ENCODE data around the gene ABHD17A. TPM values are rescaled to one million over a fixed set of nuclear protein-coding genes. Genes with fewer than 3 reads are reported as not detected.

Gene ABHD17A
- total RNA-seq, 1 experiment from 2014 or later = 47.5 TPM

DNA sequence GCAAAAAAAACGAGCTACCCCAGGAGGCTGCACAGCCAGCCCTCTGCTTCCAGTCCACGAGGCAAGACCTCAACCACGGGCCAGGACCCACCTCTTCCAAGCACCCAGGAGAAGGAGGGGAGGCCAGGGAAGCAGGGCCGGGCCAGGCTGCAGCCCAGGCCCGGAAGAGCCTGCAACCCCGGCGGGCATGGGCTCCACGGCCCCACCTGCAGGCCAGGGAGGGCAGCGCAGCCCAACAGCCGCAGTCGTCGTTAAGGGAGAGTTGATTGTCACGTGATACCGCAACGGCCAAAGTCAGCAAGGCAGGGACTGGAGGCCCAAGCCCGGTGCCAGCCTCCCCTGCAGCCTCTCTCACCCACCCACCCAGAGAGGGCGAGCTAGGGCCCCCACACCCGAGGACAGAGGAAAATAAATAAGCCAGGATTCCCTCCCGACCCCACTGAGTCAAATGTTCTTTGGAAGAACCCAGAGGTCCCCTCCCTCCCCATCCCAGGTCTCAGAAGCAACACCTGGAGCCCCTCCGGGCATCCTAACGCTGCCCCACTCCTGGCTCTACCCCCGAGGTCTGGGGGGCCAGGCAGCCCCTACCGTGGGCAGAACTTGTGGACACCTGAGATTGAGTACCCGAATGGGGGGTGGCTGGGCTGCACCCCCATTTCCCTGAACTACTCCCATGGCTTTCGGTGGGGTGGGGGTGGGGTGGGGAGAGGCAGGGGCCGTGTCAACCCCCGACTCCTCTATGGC lies 31.8 kb downstream of the ABHD17A start:
- Histone ChIP-seq H3K9me3 (ENCODE audit: control insufficient read depth, low read depth, low read length) (no peaks in the 10 kb centered on the region), H3K4ac (ENCODE audit: low read depth, low read length) (no peak overlapping the region), H4K20me1 (ENCODE audit: control insufficient read depth, insufficient read depth, insufficient read length) (no peaks in the 10 kb centered on the region), H3K14ac (ENCODE audit: insufficient read depth, low read length) (no peak overlapping the region), H3K79me2 (ENCODE audit: insufficient read depth, low read length) (peaks cover 8% of the 10 kb centered on the region; the same call in 1 of the 2 replicates), H4K8ac (replicated peaks; ENCODE audit: insufficient read length, low read depth, low read length) (no peak overlapping the region), H2BK15ac (ENCODE audit: low read depth, low read length) (no peak overlapping the region), H3K27ac (ENCODE audit: insufficient read length, low read depth, low read length) (no peak overlapping the region), H2AK5ac (ENCODE audit: insufficient read length, low read length) (no peak overlapping the region), H3K9ac (ENCODE audit: extremely low read depth, insufficient read length, low read length) (no peak overlapping the region), H3T11ph (ENCODE audit: low read length) (no peak overlapping the region), H3K4me2 (ENCODE audit: insufficient read depth, insufficient read length, low read length) (no peak overlapping the region), H2BK20ac (ENCODE audit: low read depth, low read length, poor library complexity, severe bottlenecking) (no peak overlapping the region), H3K23ac (ENCODE audit: insufficient read length, low read depth, low read length) (no peak overlapping the region), H3K18ac (ENCODE audit: insufficient read length, low read depth, low read length) (no peak overlapping the region), H3K27me3 (ENCODE audit: insufficient read depth, low read length) (no peaks in the 10 kb centered on the region), H4K5ac (ENCODE audit: insufficient read length, low read depth, low read length) (no peak overlapping the region), H3K4me1 (ENCODE audit: insufficient read depth, low read length) (peaks cover 7% of the 10 kb centered on the region; the same call in 1 of the 2 replicates), H3K56ac (ENCODE audit: insufficient read length, low read depth, low read length) (no peak overlapping the region), H3K79me1 (ENCODE audit: insufficient read depth, low read depth, low read length, poor library complexity, severe bottlenecking) (peaks cover 11% of the 10 kb centered on the region), H3K23me2 (ENCODE audit: insufficient read length, low read depth, low read length, poor library complexity, severe bottlenecking) (peaks cover 6% of the 10 kb centered on the region), H2BK120ac (ENCODE audit: low read depth, low read length, poor library complexity, severe bottlenecking) (no peak overlapping the region), H2AFZ (ENCODE audit: low read length) (no peak overlapping the region), H4K91ac (ENCODE audit: insufficient read length, low read depth, low read length) (no peak overlapping the region), H2BK5ac (ENCODE audit: insufficient read length, low read length) (no peak overlapping the region), H2BK12ac (ENCODE audit: insufficient read length, low read depth, low read length) (no peak overlapping the region)
- peak overlapping the region; percentile 34 to 66; a peak in 4 of 5 replicates for H3K4me3 Mint-ChIP-seq
- H3K4me1 Mint-ChIP-seq = peaks cover 21 to 49% of the 10 kb centered on the region in 2 experiments
- H3K27me3 Mint-ChIP-seq (ENCODE audit: low read depth) = no peaks in the 10 kb centered on the region
- TF ChIP-seq CTCF (conservative IDR thresholded peaks at IDR 0.05) = peak; percentile 95
- H3K9me3 Mint-ChIP-seq = no peaks in the 10 kb centered on the region
- H3K27ac Mint-ChIP-seq = peak overlapping the region in 2 of 3 experiments; percentile 72 to 87; a peak in 2 of 7 replicates
- WGBS (ENCODE audit: extremely low coverage, insufficient read length, low lambda C conversion rate) = no CpG with 5 or more reads among the region's 27 CpGs
- peaks cover 0 to 10% (median 0%) of the 10 kb centered on the region in 3 experiments; a peak in 2 of 7 replicates for H3K36me3 Mint-ChIP-seq (ENCODE audit: insufficient read depth in 1 of 3, low read depth in 3 of 3)
- peak; percentile 90 for DNase-seq
